Uterus (tissue), 4 donors: Measurements from ENCODE around the gene PGC. TPM values are rescaled to one million over a fixed set of nuclear protein-coding genes. Genes with fewer than 3 reads are reported as not detected.
A peak's percentile ranks its signal among the peaks of the same experiment; 100 is the strongest.

Experiments
- DNase-seq, 2 donors: peaks; one replicate each; pipeline ENCODE4 v3.0.0-alpha.2; 2019 to 2020
- H3K27ac ChIP-seq, 2 donors: fragments of 200-600 bp; sonication (generic); 1 replicate in 1 of 2; 2 replicates in 1 of 2; pipeline ENCODE4 v1.5.1; 2016 to 2018
- H3K27me3 ChIP-seq, 2 donors: fragments of 200-600 bp; sonication (generic); one replicate each; pipeline ENCODE4 v1.5.1; 2018 to 2019; ENCODE audit warnings: control low read depth in 1 of 2
- H3K36me3 ChIP-seq, 2 donors: fragments of 200-600 bp; sonication (generic); one replicate each; pipeline ENCODE4 v1.5.1; 2019; ENCODE audit warnings: control low read depth in 1 of 2
- H3K4me1 ChIP-seq, 2 donors: fragments of 200-600 bp; sonication (generic); one replicate each; pipeline ENCODE4 v1.5.1; 2018 to 2019; ENCODE audit warnings: control low read depth in 1 of 2
- H3K4me3 ChIP-seq, 2 donors: fragments of 200-600 bp; sonication (generic); 1 replicate in 1 of 2; 2 replicates in 1 of 2; pipeline ENCODE4 v1.5.1; 2018 to 2019; ENCODE audit warnings: mild to moderate bottlenecking in 1 of 2
- H3K9me3 ChIP-seq, 2 donors: fragments of 200-600 bp; sonication (generic); one replicate each; pipeline ENCODE4 v1.5.1; 2019; ENCODE audit warnings: control low read depth in 1 of 2
- CTCF ChIP-seq, 4 experiments: fragments of 200-600 bp in 2 of 4; fragments of 450-650 bp in 2 of 4; sonication (generic) in 2 of 4; IDR thresholded peaks; one replicate each; pipeline ENCODE4 v1.5.1; 2016 to 2019; ENCODE audit warnings: antibody characterized with exemption in 4 of 4, mild to moderate bottlenecking in 2 of 4, moderate library complexity in 1 of 4
- POLR2A ChIP-seq, 2 donors: fragments of 450-650 bp; IDR thresholded peaks; one replicate each; pipeline ENCODE4 v1.6.1; 2016; ENCODE audit warnings: antibody characterized with exemption in 2 of 2, mild to moderate bottlenecking in 1 of 2, moderate library complexity in 1 of 2
- intact Hi-C: fragments of 100-400 bp; cut with DNase I; formaldehyde crosslinking; loops from one replicate; pipeline ENCODE4 v1.15.1; 2023; ENCODE audit warnings: low total_unique reads
- total RNA-seq, 4 donors: library from RNA; depleted of rRNA in 3 of 4; stranded (reverse); fragments of >200 nt in 3 of 4; gene quantifications; one replicate each; pipeline versions ENCODE4 v1.1.0 to v1.2.4, GENCODE V29; 2014 to 2023
- donor health status: DM: yes; HTN: yes; CAD: no.

PGC gene
- total RNA-seq, 4 donors from 2014 or later, result 0.91 to 2.1 TPM; not detected in 2

- TF ChIP-seq CTCF (IDR thresholded peaks at IDR 0.05), result no peak
- no peak for TF ChIP-seq POLR2A (IDR thresholded peaks at IDR 0.05)
- intact Hi-C loops, result no loop called here
- DNase-seq, result no peak
- H3K4me3 ChIP-seq, result no peak overlapping the region
- no peaks in the 10 kb centered on the region for H3K27me3 ChIP-seq
- peak overlapping the region in 1 of 2 donors; percentile 76 for H3K27ac ChIP-seq
- H3K9me3 ChIP-seq, result no peaks in the 10 kb centered on the region
- H3K4me1 ChIP-seq, result peaks cover 0 to 13% of the 10 kb centered on the region in 2 donors
- no peaks in the 10 kb centered on the region for H3K36me3 ChIP-seq
These were observed 39.5 kb downstream of the PGC start for GRCh38 chr6:41707565-41708200.

- peaks cover 0 to 9% of the 10 kb centered on the region in 2 donors for H3K4me1 ChIP-seq
- H3K9me3 ChIP-seq, result no peaks in the 10 kb centered on the region
- DNase-seq, result peak; percentile 65 to 66
- intact Hi-C loops, result no loop called here
- no peaks in the 10 kb centered on the region for H3K27me3 ChIP-seq
- H3K36me3 ChIP-seq, result no peaks in the 10 kb centered on the region
- H3K4me3 ChIP-seq, result no peak overlapping the region
- TF ChIP-seq POLR2A (IDR thresholded peaks at IDR 0.05), result no peak
- H3K27ac ChIP-seq, result peak overlapping the region; percentile 59 to 76
These were observed 40.2 kb downstream of the PGC start for GRCh38 chr6:41706876-41707564.

GRCh38 chr6:41705996-41706835, 41.0 kb downstream of the PGC start:
- Histone ChIP-seq H3K36me3 (no peaks in the 10 kb centered on the region), H3K4me1 (peaks cover 0 to 9% of the 10 kb centered on the region in 2 donors), H3K27me3 (no peaks in the 10 kb centered on the region), H3K4me3 (no peak overlapping the region), H3K9me3 (no peaks in the 10 kb centered on the region), H3K27ac (peak overlapping the region; percentile 59 to 76)
- TF ChIP-seq CTCF (IDR thresholded peaks at IDR 0.05) (peak; percentile 13 to 42 (median 32)), POLR2A (IDR thresholded peaks at IDR 0.05) (no peak)
- peak; percentile 69 to 70 for DNase-seq
- intact Hi-C loops, result no loop called here

DNA sequence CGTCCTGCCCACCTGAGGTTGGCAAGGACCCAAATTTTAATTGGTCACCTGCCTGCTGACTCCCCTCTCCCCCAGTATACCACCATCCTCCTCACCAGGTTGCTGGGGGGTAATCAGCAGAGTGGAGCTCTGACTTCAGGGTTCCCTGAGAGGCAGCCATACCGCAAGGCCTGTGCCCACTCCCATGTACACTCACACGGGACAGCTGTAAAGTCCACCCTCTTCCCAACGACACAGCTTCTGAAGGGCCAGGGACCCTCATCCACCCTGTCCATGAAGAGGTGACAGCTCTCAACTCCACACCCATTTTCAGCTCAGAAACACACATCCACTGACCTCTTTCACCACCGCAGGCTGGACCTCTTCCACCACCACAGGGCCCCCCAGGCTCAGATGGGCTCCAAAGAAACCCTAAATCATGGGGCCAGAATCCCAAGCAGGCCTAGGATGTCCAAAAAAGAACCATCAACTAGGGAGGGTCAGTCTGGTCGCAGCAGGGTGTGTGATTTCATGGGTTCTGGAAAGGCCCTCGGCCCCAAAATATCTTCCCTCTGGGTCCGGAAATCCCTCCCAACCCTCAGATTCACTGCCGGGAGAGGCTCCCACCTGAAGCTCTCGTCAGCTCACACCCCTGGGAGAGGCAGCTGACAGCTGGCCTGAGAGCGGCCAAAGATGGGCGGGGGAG, 41.7 kb downstream of the PGC start:
- no peaks in the 10 kb centered on the region for H3K36me3 ChIP-seq
- H3K4me3 ChIP-seq, result no peak overlapping the region
- DNase-seq, result no peak
- H3K9me3 ChIP-seq, result no peaks in the 10 kb centered on the region
- peak overlapping the region; percentile 59 to 76 for H3K27ac ChIP-seq
- no peaks in the 10 kb centered on the region for H3K27me3 ChIP-seq
- TF ChIP-seq CTCF (IDR thresholded peaks at IDR 0.05) (no peak), POLR2A (IDR thresholded peaks at IDR 0.05) (no peak)
- H3K4me1 ChIP-seq, result peaks cover 0 to 9% of the 10 kb centered on the region in 2 donors
- intact Hi-C loops, result no loop called here

DNA sequence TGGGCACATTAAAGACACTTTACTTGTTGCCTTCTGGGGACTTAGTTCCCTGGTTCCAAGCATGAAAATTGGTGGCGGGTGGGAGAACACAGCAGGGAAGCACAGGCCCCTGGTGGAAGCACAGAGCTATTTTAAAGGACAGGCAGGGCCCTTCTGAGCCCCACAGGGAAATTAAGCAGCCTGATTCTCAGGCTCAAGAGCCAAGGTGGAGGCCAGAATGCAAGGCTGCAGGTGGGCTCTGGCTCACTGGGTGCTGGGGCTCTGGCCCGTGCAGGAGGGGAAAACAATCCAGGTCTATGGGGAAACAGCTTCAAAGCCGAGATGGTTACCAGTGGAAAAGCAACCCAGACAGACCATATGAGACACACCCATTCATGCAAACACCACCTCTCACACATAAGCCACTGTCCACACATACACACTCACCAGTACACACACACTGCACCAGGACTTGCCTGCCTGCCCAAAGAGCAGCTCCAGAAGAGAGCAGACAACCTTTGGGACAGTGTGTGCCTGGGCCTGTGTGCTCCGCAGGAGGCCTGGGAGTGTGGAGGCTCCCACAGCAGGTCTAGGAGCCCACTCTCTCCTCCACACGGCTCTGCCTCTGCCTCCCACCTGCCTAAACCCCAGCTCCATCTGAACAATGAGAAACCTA, 42.4 kb downstream of the PGC start:
- Histone ChIP-seq H3K27me3 (no peaks in the 10 kb centered on the region), H3K9me3 (no peaks in the 10 kb centered on the region), H3K36me3 (no peaks in the 10 kb centered on the region), H3K4me1 (peaks cover 0 to 9% of the 10 kb centered on the region in 2 donors), H3K27ac (peak overlapping the region in 1 of 2 donors; percentile 76), H3K4me3 (no peak overlapping the region)
- TF ChIP-seq POLR2A (IDR thresholded peaks at IDR 0.05) (no peak), CTCF (IDR thresholded peaks at IDR 0.05) (no peak)
- no peak for DNase-seq
- intact Hi-C loops, result no loop called here
